T follicular helper cell (primary cell): Measurements from ENCODE around the gene TSPAN15.
"Not testable (repeated sequence)": the region's sequence is repeated elsewhere in the genome, so short reads cannot be mapped to it uniquely, and the experiment has no call there.

Experiments used
- DNase-seq: peaks from one replicate; pipeline ENCODE4 v3.0.0-alpha.2; 2020; ENCODE audit warnings: low read depth

Gene TSPAN15

DNA sequence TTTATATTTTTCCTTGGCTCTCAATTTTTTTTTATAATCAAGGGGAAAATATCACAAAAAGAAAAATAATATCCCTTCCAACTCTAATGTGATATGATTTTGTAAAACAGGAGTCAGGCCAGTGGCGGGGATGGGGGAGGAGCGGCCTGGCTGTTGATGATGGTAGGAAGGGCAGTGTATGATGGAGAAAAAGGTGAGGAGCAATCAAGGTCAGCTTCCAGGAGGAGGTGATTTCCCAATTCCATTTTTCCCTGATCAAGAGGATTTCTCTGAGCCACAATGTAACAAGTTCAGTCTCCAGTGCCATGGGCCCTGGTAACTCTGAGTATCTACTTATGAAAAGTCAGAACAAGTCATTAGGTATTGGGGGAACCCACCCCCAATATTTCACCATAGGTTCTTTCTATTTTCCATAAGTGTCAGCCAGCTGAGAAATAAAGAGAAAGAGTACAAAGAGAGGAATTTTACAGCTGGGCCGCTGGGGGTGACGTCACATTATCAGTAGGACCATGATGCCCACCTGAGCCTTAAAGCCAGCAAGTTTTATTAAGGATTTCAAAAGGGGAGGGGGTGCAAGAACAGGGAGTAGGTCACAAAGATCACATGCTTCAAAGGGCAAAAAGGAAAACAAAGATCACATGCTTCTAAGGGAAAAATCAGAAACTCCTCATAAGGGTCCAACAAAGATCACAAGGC is 37.0 kb downstream of the TSPAN15 start:
- not testable (repeated sequence) for DNase-seq

DNA sequence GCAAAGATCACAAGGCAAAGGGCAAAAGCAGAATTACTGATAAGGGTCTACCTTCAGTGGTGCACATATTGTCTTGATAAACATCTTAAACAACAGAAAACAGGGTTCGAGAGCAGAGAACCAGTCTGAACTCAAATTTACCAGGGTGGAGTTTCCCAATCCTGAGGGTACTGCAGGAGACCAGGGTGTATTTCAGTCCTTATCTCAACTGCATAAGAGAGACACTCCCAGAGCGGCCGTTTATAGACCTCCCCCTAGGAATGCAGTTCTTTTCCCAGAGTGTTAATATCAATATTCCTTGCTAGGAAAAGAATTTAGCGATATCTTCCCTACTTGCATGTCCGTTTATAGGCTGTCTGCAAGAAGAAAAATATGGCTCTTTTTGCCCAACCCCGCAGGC is 37.6 kb downstream of the TSPAN15 start:
- DNase-seq, result not testable (repeated sequence)

DNA sequence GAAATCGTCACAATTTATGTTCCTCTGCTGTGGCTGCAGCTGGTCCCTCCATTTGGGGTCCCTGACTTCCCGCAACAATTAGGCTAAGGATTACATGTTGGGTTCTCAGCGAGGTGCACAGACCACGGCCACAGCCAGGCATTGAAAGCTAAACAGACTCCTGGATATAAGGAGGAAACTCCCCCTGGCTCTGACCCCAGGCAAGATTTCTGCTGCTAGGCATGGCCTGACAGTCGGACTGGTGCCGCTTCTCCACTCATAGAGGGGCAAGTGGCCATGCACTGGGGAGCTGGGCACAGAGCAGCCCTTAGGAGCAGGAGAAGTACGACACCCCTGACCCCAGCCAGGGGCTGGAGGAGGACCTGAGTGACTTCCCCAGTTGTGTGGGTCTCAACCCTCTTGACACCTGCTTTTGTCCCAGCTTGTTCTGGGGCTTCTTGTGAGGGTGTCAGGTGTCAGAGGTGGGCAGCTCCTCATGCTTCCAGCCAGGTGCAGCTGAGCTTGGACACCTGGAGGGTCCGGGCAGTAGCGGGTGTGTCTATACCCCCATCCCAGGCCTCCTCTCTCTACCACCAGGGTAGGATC is 38.3 kb downstream of the TSPAN15 start:
- DNase-seq, result no peak

DNA sequence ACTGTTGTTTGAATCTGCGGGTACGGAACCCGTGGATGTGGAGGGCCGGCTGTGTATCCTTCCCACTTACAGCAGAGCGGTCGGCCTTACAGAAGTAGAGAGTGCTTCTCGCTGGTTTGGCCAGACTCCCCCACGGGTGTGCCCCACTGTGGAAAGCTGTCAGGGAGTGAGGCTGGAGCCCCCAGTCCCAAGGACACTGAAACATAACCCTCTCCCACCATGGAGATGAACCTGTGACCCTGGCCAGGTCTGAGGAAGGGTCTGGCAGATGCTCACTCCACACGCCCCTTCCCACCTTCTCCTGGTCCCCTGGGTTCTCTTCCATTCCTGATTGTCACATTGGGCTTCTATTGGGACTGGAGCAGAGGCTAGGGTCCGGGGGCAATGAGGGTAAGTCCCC is 39.6 kb downstream of the TSPAN15 start:
- no peak for DNase-seq

DNA sequence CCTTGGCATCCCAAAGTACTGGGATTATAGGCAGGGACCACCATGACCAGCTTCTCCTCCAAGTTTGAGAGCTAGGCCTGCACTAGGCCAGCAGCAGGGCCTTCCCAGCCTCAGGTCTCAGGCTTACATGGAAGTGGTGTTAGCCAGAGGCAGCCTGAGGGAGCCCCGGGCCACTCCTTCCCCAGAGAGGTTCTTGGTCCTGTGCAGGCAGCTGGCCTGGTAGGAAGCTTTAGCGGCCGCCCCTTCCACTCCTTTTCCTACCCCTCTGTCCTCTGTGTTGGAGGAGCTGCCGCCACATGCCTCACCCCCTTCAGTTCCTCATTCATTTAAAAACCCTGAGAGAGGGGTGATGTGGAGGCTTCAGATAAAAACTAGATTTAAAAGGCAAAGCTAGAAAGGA is 40.3 kb downstream of the TSPAN15 start:
- DNase-seq, result no peak

DNA sequence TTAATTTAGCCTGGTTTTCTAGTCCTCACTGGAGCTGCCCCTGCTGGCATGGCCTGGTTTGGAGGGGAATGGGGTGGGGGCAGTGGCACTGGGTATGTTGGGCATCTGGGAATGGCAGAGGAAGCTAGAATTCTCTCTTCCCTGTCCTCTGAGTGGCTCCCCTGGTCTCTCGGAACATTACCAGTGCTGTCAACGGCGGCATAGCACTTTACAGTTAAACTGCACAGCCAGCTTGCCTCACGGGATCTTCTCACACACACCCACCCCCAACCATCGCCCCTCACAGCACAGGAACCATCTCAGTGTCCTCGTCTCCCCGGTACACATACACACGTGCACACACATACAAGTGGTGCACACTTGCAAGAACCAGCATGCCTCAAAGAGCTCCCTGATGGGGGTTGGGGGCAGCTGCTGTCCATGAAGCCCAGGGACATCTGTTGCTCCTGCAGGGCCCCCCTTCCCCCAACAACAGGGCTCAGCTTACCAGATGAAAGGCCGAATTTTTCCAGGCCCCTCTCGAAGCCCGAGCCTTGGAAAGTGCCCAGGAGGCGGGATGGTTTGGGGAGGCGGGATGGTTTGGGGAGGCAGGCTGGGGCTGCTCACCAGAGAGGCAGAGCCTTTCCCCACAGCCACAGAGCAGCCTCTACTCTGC is 41.0 kb downstream of the TSPAN15 start:
- DNase-seq, result no peak

DNA sequence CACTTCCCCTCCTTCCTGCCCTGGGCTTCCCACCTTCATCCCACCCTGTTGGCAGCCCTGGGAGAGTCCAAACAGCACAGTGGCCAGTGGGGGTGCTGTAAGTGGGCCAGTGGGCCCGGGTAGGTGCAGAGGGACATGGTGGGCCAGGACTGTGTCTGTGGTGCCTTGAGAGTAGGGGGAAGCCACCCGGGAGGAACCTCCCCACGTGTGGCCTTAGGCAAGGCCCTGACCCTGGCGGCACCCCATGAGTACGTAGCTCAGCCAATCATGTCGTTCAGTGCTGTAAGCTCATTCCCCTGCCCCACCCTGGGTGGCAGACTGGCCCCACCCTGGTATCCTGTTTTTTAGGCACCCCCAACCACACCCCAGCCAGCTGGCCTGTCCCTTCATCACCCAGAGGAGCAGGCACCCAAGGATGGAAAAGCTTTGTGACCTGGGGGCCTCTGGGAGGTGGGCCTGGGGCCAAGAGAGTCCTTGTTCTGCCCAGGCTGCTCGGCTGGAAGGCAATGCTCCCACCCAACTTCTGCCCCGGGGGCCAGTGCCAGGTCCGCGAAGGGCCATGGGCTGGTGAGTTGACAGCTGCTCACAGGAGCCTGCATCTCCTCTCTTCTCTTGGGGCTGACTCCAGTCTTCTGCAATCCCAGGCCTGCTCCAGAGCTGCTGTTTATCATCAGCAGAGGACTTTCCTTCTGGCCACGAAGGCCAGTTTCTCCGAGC is 41.6 kb downstream of the TSPAN15 start:
- no peak for DNase-seq

DNA sequence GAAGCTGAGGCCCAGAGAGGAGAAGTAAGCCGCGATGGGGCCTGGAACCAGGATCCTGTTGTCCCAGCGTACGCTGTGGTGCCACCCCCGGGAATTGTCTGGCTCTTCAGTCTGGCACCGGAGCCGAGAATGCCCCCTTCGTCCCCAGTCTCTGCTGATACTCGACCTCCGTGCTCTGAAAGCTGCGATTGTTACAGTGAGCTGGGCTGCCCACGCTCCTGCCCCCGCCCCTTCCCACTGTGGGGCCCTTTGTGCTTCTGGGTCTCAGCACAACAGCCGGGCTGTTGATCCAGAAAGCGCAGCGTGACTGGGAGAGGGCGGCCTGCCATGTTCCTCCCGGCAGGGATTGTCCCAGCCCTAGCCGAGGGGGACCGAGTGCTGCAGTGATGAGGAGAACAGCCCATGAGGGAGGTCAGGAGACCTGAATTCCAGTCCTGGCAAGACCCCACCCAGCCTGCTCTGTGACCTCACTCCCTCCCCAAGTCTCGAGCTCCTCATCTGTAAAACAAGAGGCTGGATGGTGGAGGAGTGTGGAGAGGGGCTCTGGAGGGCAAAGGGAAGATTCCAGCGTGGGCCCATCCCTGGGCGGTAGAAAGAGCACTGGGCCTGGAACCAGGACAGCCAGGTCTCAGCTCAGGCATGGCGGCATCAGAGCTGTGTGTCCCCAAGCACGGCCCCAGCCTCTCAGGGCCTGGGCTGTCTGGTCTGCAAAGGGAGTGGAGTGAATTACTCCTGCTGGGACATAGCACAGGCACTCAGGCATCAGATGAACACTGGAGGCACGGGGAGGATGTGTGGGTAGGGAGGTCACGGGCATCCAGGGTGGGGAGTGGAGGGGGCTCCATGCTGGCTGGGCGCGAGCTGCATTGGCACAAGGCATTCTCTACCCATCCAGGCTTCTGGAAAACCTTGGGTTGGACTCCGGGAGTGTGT is 43.6 kb downstream of the TSPAN15 start:
- no peak for DNase-seq

DNA sequence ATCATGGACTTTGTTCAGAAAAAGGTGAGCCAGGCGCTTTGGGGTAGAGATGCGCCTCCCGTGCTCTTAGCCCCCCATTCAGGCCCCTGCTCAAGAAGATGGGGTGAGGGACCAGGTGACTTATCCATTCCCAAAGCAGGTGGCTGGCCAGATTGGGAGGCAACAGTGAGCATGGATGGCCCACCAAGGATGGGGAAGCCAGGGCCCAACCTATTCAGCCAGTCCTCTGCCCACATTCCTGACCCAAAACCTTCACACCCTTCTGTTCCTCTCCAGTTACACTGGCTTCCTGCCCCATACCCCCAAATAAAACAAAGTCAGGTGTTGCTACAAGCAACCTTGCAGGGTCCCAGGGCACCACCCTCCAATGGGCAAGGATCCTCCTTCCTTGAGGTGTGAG is 44.4 kb downstream of the TSPAN15 start:
- no peak for DNase-seq

DNA sequence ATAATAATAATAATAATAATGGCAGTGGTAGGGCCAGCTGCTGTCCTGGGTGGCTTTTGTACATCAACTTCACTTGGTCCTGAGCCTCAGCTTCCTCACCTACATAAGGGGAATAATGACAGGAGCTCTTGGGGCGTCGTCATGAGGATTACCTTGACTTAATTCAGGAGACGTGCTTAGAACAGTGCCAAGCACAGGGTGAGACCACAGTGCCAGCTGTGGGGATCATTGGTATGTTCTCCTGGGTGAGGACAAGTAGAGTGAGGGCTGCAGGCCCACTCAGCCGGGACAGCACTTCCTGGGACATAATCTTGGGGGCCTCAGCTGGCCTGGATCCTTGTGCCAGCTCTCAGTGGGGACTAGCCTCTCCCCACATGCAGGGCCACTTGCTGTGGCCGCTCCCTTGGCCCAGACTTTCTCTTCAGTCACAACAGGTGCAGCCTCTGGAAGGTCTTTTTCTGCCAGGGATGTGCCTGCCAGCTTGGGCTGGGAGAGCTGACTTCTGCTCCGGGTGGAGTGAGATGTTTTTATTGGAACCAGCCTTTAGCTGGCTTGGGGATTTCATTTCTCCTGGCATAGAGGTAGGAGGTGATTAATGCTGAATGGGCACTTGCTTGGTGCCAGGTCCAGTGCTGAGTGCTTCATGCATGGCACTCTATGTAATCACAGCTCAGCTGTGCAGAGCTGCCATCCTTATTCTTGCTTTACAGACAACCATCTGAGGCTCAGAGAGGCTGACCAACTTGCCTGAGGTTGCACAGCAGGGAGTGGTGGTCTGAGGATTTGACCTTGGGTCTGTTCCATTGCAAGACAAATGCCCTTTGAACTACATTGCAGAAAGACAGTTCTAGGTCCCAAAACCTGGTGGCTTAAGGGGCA is 45.3 kb downstream of the TSPAN15 start:
- no peak for DNase-seq

DNA sequence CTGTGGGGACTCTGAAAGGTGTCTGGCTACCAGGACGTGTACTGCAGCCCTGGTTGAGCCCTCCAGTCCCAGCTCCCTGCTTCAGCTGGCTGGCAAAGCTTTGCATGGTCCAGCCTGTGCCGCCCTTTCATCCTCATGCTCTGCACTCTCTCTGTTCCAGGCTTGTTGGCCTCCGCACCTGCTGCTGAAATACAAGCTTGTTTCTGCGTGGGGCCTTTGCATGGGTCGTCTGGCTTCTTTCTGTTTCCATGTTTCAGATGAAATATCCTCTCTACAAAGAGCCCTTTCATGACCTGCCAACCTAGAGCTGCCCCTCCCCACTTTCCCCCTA is 45.9 kb downstream of the TSPAN15 start:
- DNase-seq, result no peak

DNA sequence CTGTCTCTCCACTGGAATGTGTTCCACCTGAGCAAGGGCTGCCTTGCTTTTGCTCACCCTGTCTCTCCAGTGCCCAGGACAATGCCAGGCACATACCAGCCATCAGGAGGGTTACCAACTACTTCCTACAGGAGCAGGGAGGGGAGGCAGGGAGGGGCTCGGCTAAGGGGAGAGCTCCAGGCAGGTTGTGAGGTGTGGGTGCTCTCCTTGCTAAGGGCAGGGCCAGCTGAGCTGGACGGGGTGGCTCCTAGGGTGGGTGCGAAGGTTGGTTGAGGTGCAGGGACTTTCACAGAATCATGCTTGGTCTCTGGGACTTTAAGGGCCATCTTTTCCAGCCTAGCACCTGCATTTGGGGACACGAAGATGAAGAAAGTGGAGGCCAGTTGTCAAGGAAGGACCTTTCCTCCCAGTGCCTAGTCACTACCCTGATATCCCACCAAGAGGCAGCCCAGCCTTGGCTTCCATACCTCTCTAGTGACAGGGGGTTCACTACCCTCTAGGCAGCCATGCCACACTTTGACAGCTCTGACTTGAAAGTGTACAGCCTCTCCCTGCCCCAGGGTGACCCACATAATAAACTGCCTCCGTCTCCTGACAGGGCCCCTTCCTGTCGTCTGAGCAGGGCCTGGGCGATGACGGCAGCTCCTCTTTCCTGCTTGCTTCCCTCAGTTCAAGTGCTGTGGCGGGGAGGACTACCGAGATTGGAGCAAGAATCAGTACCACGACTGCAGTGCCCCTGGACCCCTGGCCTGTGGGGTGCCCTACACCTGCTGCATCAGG is 46.5 kb downstream of the TSPAN15 start:
- no peak for DNase-seq

DNA sequence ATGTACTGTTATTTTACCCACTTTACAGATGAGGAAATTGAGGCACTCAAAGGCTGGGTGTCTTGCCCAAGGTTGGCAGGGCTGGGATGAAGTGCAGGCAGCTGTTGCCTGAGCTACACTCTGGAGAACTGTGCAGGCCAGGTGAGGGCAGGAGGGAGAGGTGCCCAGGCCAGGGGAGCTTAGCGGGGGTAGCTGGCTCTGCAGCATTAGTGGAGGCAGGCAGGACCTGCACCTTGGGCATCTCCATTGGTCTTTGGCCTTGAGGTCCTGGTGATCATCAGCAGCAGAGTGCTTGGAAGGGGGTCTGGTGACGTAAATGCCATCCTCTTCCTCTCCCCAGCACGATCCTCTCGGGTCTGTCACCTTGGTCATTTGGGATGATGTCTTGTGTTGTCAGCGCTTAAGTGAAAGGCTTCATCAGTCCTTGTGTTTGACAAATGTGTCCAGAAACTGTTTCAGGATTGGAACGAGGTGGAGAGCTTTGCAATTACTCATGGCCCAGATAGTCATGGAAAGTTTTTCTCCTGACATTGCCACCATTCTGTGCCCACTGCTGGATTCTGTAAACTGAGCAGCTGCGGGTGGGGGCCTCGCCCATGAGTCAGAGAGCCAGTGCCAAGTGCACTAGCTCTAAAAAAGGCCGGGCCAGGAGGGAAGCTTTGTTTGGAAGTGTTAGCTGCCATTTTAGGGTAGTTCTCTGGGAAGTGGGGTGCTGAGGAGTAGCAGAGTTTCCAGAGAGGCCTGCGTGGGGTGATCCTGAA is 47.6 kb downstream of the TSPAN15 start:
- no peak for DNase-seq

DNA sequence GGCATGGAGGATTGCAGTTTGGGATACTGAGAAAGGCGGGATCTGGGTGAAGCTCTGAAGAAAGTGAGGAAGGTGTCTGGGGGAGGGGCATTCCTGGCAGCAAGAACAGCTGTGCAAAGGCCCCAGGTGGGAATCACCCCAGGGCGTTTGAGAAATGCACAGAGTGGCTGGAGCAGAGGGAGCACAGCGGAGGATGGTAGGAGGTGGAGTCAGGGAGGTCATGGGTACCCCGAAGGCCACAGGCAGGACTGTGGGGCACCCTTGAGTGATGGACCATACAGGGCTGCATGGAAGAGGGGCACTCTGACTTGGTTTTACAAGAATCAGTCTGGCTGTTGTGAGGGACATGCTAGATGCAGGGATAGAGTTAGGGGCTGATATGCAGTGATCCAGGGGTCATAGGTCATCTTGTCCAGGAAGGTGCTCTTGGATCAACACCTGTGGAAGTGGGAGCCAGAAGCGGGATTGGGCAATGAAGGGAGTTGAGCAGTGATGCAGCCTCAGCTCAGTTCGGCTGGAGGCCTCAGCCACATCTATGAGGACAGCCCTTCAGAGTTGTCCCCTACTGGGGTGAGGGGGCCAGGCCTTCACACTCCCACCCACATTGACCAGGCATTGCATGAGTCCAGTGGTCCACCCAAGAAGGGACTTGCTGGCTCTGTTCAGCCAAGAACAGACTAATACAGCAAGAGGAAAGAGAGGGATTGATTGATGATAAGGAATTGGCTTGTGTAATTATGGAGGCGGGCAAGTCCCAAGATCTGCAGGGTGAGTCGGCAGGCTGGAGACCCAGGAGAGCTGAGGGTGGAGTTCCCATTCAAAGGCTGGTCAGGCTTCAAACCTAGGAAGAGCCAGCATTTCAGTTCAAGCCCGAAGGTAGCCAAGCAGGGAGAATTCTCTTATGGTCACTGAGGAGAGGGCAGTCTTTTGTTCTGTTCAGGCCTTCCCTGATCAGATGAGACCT is 48.7 kb downstream of the TSPAN15 start:
- DNase-seq, result no peak

DNA sequence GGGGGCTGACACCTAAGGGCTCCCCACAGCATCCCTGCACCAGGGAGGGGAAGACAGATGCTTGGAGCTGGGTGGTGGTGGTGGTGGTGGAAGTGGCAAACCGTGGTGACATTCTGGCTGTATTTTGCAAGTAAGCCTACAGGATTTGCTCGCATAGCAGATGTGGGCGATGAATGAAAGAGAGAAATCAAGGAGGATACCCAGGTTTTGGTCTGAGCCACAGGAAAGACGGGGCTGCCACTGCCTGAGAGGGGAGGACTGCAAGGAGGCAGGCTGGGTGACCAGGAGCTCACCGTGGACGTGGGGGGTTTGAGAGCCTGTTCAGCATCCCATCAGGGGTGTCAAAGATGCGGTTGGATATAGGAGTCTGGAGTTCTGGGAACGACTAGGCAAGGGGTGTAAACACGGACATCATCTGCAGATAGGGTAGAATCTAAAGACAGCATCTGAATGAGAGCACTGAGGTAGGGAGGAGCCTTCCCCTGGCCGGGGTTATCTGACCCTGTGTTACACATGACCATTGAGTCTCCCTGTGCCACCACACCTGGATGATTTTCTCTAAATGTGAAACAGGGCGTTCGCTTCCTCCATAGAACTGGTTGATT is 49.7 kb downstream of the TSPAN15 start:
- DNase-seq, result no peak

DNA sequence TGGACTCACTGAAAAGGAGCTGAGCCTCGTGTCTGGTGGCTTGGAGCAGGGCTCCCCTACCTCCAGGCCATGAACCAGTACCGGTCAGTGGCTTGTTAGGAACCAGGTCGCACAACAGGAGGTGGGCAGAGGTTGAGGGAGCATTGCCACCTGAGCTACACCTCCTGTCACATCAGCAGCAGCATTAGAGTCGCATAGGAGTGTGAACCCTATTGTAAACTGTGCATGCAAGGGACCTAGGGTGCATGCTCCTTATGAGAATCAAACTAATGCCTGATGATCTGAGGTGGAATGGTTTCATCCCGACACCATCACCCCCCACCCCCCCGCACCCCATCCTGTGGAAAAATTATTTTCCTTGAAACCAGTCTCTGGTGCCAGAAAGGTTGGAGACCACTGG is 50.4 kb downstream of the TSPAN15 start:
- no peak for DNase-seq

DNA sequence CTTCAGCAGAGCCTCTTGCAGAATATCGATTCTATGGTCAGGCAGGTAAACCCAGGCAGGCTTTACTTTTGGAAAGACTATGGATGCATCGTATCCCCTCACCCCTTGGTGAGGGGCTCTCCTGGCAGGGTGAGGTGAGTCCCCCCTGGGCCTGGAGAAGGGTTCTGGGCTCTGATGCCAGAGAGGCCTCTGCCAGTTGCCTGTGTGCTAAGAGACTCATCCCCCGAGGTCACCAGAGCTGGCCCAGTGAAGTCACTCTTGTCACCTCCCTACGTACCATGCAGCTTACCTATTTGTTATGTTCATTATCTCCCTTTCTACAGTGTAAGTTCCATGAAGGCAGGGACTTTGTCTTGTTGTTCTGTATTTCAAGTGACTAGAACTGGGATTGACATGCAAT is 51.3 kb downstream of the TSPAN15 start:
- no peak for DNase-seq
